ENCODE results near the gene TNFSF11. TPM values are rescaled to one million over a fixed set of nuclear protein-coding genes. Genes with fewer than 3 reads are reported as not detected.
"Not testable (repeated sequence)": the region's sequence is repeated elsewhere in the genome, so short reads cannot be mapped to it uniquely, and the experiment has no call there.

The TNFSF11 gene
- total RNA-seq, 5 donors from 2014 or later (not counting 1 experiment from before 2014, with no cell fraction given) = 0.21 to 1.3 (median 0.50) TPM; not detected in 1

GRCh38 chr13:42559573-42560218 lies 14.3 kb upstream of the TNFSF11 start:
- ATAC-seq (replicated peaks in 1 of 4); H3K36me3 ChIP-seq (ENCODE audit: control insufficient read depth in 2 of 2, extremely low read depth in 1 of 2, insufficient read depth in 1 of 2, low read length in 1 of 2); H3K4me1 ChIP-seq (ENCODE audit: control insufficient read depth in 1 of 2, extremely low read depth in 1 of 2, insufficient read depth in 2 of 2, low read length in 2 of 2); CTCF ChIA-PET; H3K27me3 ChIP-seq (replicated peaks in 1 of 2; ENCODE audit: control insufficient read depth in 2 of 2, extremely low read depth in 1 of 2, insufficient read depth in 2 of 2, low read length in 1 of 2); DNase-seq; H3K27ac ChIP-seq (ENCODE audit: low read length); H3K36me3 Mint-ChIP-seq; H3K9me3 ChIP-seq; H3K9me3 Mint-ChIP-seq; H3K4me3 ChIP-seq (ENCODE audit: control insufficient read depth in 1 of 2, extremely low read depth in 1 of 2, low read length in 1 of 2); H3K27ac Mint-ChIP-seq; H3K4me1 Mint-ChIP-seq; H3K4me3 Mint-ChIP-seq; H3K27me3 Mint-ChIP-seq: not testable (repeated sequence)
- POLR2A ChIA-PET = interaction anchor here in 1 of 2 donors (0.6 kb wide), 1 partner anchor 193 kb away, joined by 4 read pairs; no protein-coding TSS in a partner anchor
- 96% methylated on average over 27 of the region's 36 CpGs for WGBS (ENCODE audit: insufficient coverage)

- H3K9me3 Mint-ChIP-seq; H3K4me3 ChIP-seq (ENCODE audit: control insufficient read depth in 1 of 2, extremely low read depth in 1 of 2, low read length in 1 of 2); H3K27me3 ChIP-seq (replicated peaks in 1 of 2; ENCODE audit: control insufficient read depth in 2 of 2, extremely low read depth in 1 of 2, insufficient read depth in 2 of 2, low read length in 1 of 2); H3K4me3 Mint-ChIP-seq; H3K4me1 Mint-ChIP-seq; H3K9me3 ChIP-seq; H3K4me1 ChIP-seq (ENCODE audit: control insufficient read depth in 1 of 2, extremely low read depth in 1 of 2, insufficient read depth in 2 of 2, low read length in 2 of 2); CTCF ChIA-PET; H3K36me3 Mint-ChIP-seq; DNase-seq; ATAC-seq (replicated peaks in 1 of 4); H3K27ac ChIP-seq (ENCODE audit: low read length); H3K36me3 ChIP-seq (ENCODE audit: control insufficient read depth in 2 of 2, extremely low read depth in 1 of 2, insufficient read depth in 1 of 2, low read length in 1 of 2); H3K27ac Mint-ChIP-seq; H3K27me3 Mint-ChIP-seq: not testable (repeated sequence)
- 90% methylated on average over 5 of the region's 6 CpGs for WGBS (ENCODE audit: insufficient coverage)
- POLR2A ChIA-PET = interaction anchor here in 1 of 2 donors (0.6 kb wide), 1 partner anchor 192 kb away, joined by 4 read pairs; no protein-coding TSS in a partner anchor
Measured at GRCh38 chr13:42560320-42560719, 13.6 kb upstream of the TNFSF11 start.

GRCh38 chr13:42561752-42562467 lies 12.0 kb upstream of the TNFSF11 start:
- no peaks in the 10 kb centered on the region for H3K36me3 Mint-ChIP-seq
- ChIA-PET POLR2A (no interaction called here), CTCF (no interaction called here)
- Histone ChIP-seq H3K4me1 (ENCODE audit: control insufficient read depth in 1 of 2, extremely low read depth in 1 of 2, insufficient read depth in 2 of 2, low read length in 2 of 2) (no peaks in the 10 kb centered on the region), H3K27ac (ENCODE audit: low read length) (no peak overlapping the region), H3K36me3 (ENCODE audit: control insufficient read depth in 2 of 2, extremely low read depth in 1 of 2, insufficient read depth in 1 of 2, low read length in 1 of 2) (no peaks in the 10 kb centered on the region), H3K4me3 (ENCODE audit: control insufficient read depth in 1 of 2, extremely low read depth in 1 of 2, low read length in 1 of 2) (no peak overlapping the region), H3K9me3 (no peaks in the 10 kb centered on the region), H3K27me3 (replicated peaks in 1 of 2; ENCODE audit: control insufficient read depth in 2 of 2, extremely low read depth in 1 of 2, insufficient read depth in 2 of 2, low read length in 1 of 2) (no peaks in the 10 kb centered on the region)
- ATAC-seq (replicated peaks in 1 of 4) (no peak), DNase-seq (no peak)
- no peak overlapping the region for H3K4me3 Mint-ChIP-seq
- H3K27ac Mint-ChIP-seq = no peak overlapping the region
- 70% methylated on average over 2 of the region's 3 CpGs for WGBS (ENCODE audit: insufficient coverage)
- peaks cover 0 to 7% (median 5%) of the 10 kb centered on the region in 3 donors for H3K9me3 Mint-ChIP-seq
- H3K27me3 Mint-ChIP-seq = no peaks in the 10 kb centered on the region
- H3K4me1 Mint-ChIP-seq = peaks cover 0 to 2% (median 0%) of the 10 kb centered on the region in 3 donors

- no peaks in the 10 kb centered on the region for H3K36me3 Mint-ChIP-seq
- DNase-seq (no peak), ATAC-seq (replicated peaks in 1 of 4) (no peak)
- CTCF ChIA-PET = interaction anchor here in 1 of 2 donors (0.6 kb wide), 1 partner anchor 234 kb away, joined by 3 read pairs; no protein-coding TSS in a partner anchor
- peaks cover 0 to 7% (median 5%) of the 10 kb centered on the region in 3 donors for H3K9me3 Mint-ChIP-seq
- no peaks in the 10 kb centered on the region for H3K9me3 ChIP-seq
- H3K27me3 Mint-ChIP-seq = no peaks in the 10 kb centered on the region
- no peak overlapping the region for H3K27ac Mint-ChIP-seq
- H3K4me1 Mint-ChIP-seq = no peaks in the 10 kb centered on the region
- H3K4me1 ChIP-seq (ENCODE audit: control insufficient read depth in 1 of 2, extremely low read depth in 1 of 2, insufficient read depth in 2 of 2, low read length in 2 of 2) = no peaks in the 10 kb centered on the region
- no peak overlapping the region for H3K27ac ChIP-seq (ENCODE audit: low read length)
- no peak overlapping the region for H3K4me3 Mint-ChIP-seq
- H3K4me3 ChIP-seq (ENCODE audit: control insufficient read depth in 1 of 2, extremely low read depth in 1 of 2, low read length in 1 of 2) = no peak overlapping the region
- H3K27me3 ChIP-seq (replicated peaks in 1 of 2; ENCODE audit: control insufficient read depth in 2 of 2, extremely low read depth in 1 of 2, insufficient read depth in 2 of 2, low read length in 1 of 2) = no peaks in the 10 kb centered on the region
- POLR2A ChIA-PET = no interaction called here
- H3K36me3 ChIP-seq (ENCODE audit: control insufficient read depth in 2 of 2, extremely low read depth in 1 of 2, insufficient read depth in 1 of 2, low read length in 1 of 2) = no peaks in the 10 kb centered on the region
- WGBS (ENCODE audit: insufficient coverage) = 79% methylated on average over 2 of the region's 2 CpGs
Measured at GRCh38 chr13:42567906-42568305, 6.0 kb upstream of the TNFSF11 start.

- peaks cover 0 to 4% of the 10 kb centered on the region in 2 experiments for H3K27me3 ChIP-seq (replicated peaks in 1 of 2; ENCODE audit: control insufficient read depth in 2 of 2, extremely low read depth in 1 of 2, insufficient read depth in 2 of 2, low read length in 1 of 2)
- H3K27ac ChIP-seq (ENCODE audit: low read length) = no peak overlapping the region
- CTCF ChIA-PET = no interaction called here
- no CpG with 5 or more reads among the region's 3 CpGs for WGBS (ENCODE audit: insufficient coverage)
- ATAC-seq (replicated peaks in 1 of 4) (no peak), DNase-seq (no peak)
- peaks cover 2 to 5% of the 10 kb centered on the region in 2 experiments for H3K4me1 ChIP-seq (ENCODE audit: control insufficient read depth in 1 of 2, extremely low read depth in 1 of 2, insufficient read depth in 2 of 2, low read length in 2 of 2)
- H3K27me3 Mint-ChIP-seq = peaks cover 3 to 4% of the 10 kb centered on the region in 2 donors
- peaks cover 0 to 7% (median 5%) of the 10 kb centered on the region in 3 donors for H3K9me3 Mint-ChIP-seq
- no peaks in the 10 kb centered on the region for H3K9me3 ChIP-seq
- H3K36me3 ChIP-seq (ENCODE audit: control insufficient read depth in 2 of 2, extremely low read depth in 1 of 2, insufficient read depth in 1 of 2, low read length in 1 of 2) = no peaks in the 10 kb centered on the region
- H3K36me3 Mint-ChIP-seq = no peaks in the 10 kb centered on the region
- no peak overlapping the region for H3K27ac Mint-ChIP-seq
- H3K4me3 Mint-ChIP-seq = no peak overlapping the region
- peaks cover 5 to 7% (median 7%) of the 10 kb centered on the region in 3 donors for H3K4me1 Mint-ChIP-seq
- no peak overlapping the region for H3K4me3 ChIP-seq (ENCODE audit: control insufficient read depth in 1 of 2, extremely low read depth in 1 of 2, low read length in 1 of 2)
- POLR2A ChIA-PET = no interaction called here
Measured at GRCh38 chr13:42569576-42570344, 4.2 kb upstream of the TNFSF11 start.

- Mint-ChIP-seq H3K36me3 (no peaks in the 10 kb centered on the region), H3K4me3 (no peak overlapping the region), H3K9me3 (peaks cover 0 to 7% (median 0%) of the 10 kb centered on the region in 3 donors), H3K27ac (no peak overlapping the region), H3K27me3 (peaks cover 10 to 17% of the 10 kb centered on the region in 2 donors), H3K4me1 (peaks cover 20 to 25% (median 23%) of the 10 kb centered on the region in 3 donors)
- Histone ChIP-seq H3K27ac (ENCODE audit: low read length) (no peak overlapping the region), H3K4me3 (ENCODE audit: control insufficient read depth in 1 of 2, extremely low read depth in 1 of 2, low read length in 1 of 2) (no peak overlapping the region), H3K4me1 (ENCODE audit: control insufficient read depth in 1 of 2, extremely low read depth in 1 of 2, insufficient read depth in 2 of 2, low read length in 2 of 2) (peaks cover 17 to 18% of the 10 kb centered on the region in 2 experiments), H3K36me3 (ENCODE audit: control insufficient read depth in 2 of 2, extremely low read depth in 1 of 2, insufficient read depth in 1 of 2, low read length in 1 of 2) (no peaks in the 10 kb centered on the region), H3K27me3 (replicated peaks in 1 of 2; ENCODE audit: control insufficient read depth in 2 of 2, extremely low read depth in 1 of 2, insufficient read depth in 2 of 2, low read length in 1 of 2) (peaks cover 0 to 8% of the 10 kb centered on the region in 2 experiments), H3K9me3 (no peaks in the 10 kb centered on the region)
- WGBS (ENCODE audit: insufficient coverage) = 83% methylated on average over 1 of the region's 2 CpGs
- POLR2A ChIA-PET = no interaction called here
- ATAC-seq (replicated peaks in 1 of 4) (no peak), DNase-seq (no peak)
- CTCF ChIA-PET = no interaction called here
Measured at GRCh38 chr13:42571895-42572294, 2.1 kb upstream of the TNFSF11 start.
